Kidney (tissue), 14 donors: Measurements from ENCODE around the gene LRP5. TPM values are rescaled to one million over a fixed set of nuclear protein-coding genes. Genes with fewer than 3 reads are reported as not detected.

Experiments used
- DNase-seq, 5 donors: peaks; one replicate each; pipeline ENCODE4 v3.0.0-alpha.2; 2013 to 2020
- FAIRE-seq: peaks from 2 replicates; lab custom pipeline; 2012; peaks lifted over from hg19 to GRCh38; lab: Jason Lieb, UNC
- H3K27ac ChIP-seq, 2 donors: one replicate each; pipeline ENCODE4 v1.7.0; 2013; ENCODE audit warnings: low read depth in 2 of 2, low read length in 2 of 2, inconsistent platforms in 1 of 2
- H3K27me3 ChIP-seq: one replicate; pipeline ENCODE4 v1.7.1; 2013; ENCODE audit warnings: low read length, inconsistent platforms; ENCODE audit not compliant: control insufficient read depth, insufficient read depth
- H3K36me3 ChIP-seq, 3 donors: one replicate each; pipeline versions ENCODE4 v1.7.0 to v1.7.1; 2013; ENCODE audit warnings: low read length in 3 of 3, control low read depth in 1 of 3, inconsistent platforms in 1 of 3; ENCODE audit not compliant: insufficient read depth in 3 of 3, control insufficient read depth in 2 of 3
- H3K4me1 ChIP-seq, 3 donors: one replicate each; pipeline versions ENCODE4 v1.7.0 to v1.7.1; 2013; ENCODE audit warnings: low read length in 3 of 3, inconsistent platforms in 1 of 3, low read depth in 1 of 3; ENCODE audit not compliant: control insufficient read depth in 2 of 3, insufficient read depth in 2 of 3
- H3K4me3 ChIP-seq, 3 donors: one replicate each; pipeline versions ENCODE4 v1.7.0 to v1.8.1; 2013; ENCODE audit warnings: low read length in 3 of 3, control low read depth in 1 of 3, inconsistent platforms in 1 of 3
- H3K9ac ChIP-seq, 3 donors: one replicate each; pipeline versions ENCODE4 v1.7.0 to v1.7.1; 2013; ENCODE audit warnings: low read length in 3 of 3, control low read depth in 1 of 3, inconsistent platforms in 1 of 3
- H3K9me3 ChIP-seq, 3 donors: one replicate each; pipeline versions ENCODE4 v1.7.0 to v1.7.1; 2013; ENCODE audit warnings: low read length in 3 of 3, control low read depth in 1 of 3, inconsistent platforms in 1 of 3; ENCODE audit not compliant: control insufficient read depth in 2 of 3, insufficient read depth in 1 of 3
- intact Hi-C: fragments of 100-400 bp; cut with DNase I; formaldehyde crosslinking; loops from one replicate; pipeline ENCODE4 v1.11.1; 2022
- polyA plus RNA-seq: library from polyadenylated mRNA; stranded (reverse); fragments of 350-450 nt; fragmentation: Illumina TruSeq; extraction: RNeasy Lipid Tissue Mini Kit (QIAGEN cat#74804); gene quantifications from one replicate; pipeline ENCODE4 v1.2.3, GENCODE V29; 2014; ENCODE audit warnings: low read depth, low replicate concordance; ENCODE audit not compliant: insufficient read depth
- total RNA-seq: library from RNA; stranded (reverse); fragmentation: NEBNext Ultra II Directional; extraction: Animal tissue kit (Norgen Biotek cat#: 25700); gene quantifications from one replicate; pipeline ENCODE4 v1.2.1, GENCODE V29; 2021
- TF ChIP-seq, protein P1 (sequence below): IDR thresholded peaks from 3 replicates; pipeline ENCODE4 v1.5.1; 2012; ENCODE audit warnings: mild to moderate bottlenecking, moderate library complexity, borderline replicate concordance; ENCODE audit not compliant: insufficient read depth; ENCODE audit errors: extremely low read depth
- donor health status: control.
- donor health status: control.
- donor health status: control.
- donor health status: control.
- donor health status: control.
- donor health status: DM: yes; HTN: yes; CAD: no.
- donor health status: Normal renal cell carcinoma (clear cell type).

LRP5 gene
- total and polyA plus RNA-seq, 2 donors from 2014 or later: 55.4 to 71.3 TPM

DNA sequence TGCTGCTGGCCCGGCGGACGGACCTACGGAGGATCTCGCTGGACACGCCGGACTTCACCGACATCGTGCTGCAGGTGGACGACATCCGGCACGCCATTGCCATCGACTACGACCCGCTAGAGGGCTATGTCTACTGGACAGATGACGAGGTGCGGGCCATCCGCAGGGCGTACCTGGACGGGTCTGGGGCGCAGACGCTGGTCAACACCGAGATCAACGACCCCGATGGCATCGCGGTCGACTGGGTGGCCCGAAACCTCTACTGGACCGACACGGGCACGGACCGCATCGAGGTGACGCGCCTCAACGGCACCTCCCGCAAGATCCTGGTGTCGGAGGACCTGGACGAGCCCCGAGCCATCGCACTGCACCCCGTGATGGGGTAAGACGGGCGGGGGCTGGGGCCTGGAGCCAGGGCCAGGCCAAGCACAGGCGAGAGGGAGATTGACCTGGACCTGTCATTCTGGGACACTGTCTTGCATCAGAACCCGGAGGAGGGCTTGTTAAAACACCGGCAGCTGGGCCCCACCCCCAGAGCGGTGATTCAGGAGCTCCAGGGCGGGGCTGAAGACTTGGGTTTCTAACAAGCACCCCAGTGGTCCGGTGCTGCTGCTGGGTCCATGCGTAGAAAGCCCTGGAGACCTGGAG, 74.1 kb downstream of the LRP5 start:
- Histone ChIP-seq H3K36me3 (peaks cover 6 to 21% (median 8%) of the 10 kb centered on the region in 3 donors), H3K9ac (no peak overlapping the region), H3K4me1 (peaks cover 0 to 12% (median 0%) of the 10 kb centered on the region in 3 donors), H3K27ac (no peak overlapping the region), H3K9me3 (no peaks in the 10 kb centered on the region), H3K4me3 (no peak overlapping the region), H3K27me3 (no peaks in the 10 kb centered on the region)
- no peak for FAIRE-seq
- DNase-seq: no peak
- intact Hi-C loops: loop anchor here (10.0 kb wide), 1 partner anchor 72 kb away; the partner anchor contains the start of gene LRP5
- TF ChIP-seq, protein P1, sequence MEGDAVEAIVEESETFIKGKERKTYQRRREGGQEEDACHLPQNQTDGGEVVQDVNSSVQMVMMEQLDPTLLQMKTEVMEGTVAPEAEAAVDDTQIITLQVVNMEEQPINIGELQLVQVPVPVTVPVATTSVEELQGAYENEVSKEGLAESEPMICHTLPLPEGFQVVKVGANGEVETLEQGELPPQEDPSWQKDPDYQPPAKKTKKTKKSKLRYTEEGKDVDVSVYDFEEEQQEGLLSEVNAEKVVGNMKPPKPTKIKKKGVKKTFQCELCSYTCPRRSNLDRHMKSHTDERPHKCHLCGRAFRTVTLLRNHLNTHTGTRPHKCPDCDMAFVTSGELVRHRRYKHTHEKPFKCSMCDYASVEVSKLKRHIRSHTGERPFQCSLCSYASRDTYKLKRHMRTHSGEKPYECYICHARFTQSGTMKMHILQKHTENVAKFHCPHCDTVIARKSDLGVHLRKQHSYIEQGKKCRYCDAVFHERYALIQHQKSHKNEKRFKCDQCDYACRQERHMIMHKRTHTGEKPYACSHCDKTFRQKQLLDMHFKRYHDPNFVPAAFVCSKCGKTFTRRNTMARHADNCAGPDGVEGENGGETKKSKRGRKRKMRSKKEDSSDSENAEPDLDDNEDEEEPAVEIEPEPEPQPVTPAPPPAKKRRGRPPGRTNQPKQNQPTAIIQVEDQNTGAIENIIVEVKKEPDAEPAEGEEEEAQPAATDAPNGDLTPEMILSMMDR: no peak

- Histone ChIP-seq H3K36me3 (peaks cover 6 to 25% (median 10%) of the 10 kb centered on the region in 3 donors), H3K9ac (no peak overlapping the region), H3K4me1 (peaks cover 0 to 4% (median 0%) of the 10 kb centered on the region in 3 donors), H3K27ac (no peak overlapping the region), H3K9me3 (no peaks in the 10 kb centered on the region), H3K27me3 (no peaks in the 10 kb centered on the region), H3K4me3 (no peak overlapping the region)
- intact Hi-C loops: loop anchor here (10.0 kb wide), 1 partner anchor 73 kb away; the partner anchor contains the start of gene LRP5
- DNase-seq (no peak), FAIRE-seq (no peak)
- TF ChIP-seq, protein P1: no peak
These were observed 75.4 kb downstream of the LRP5 start for GRCh38 chr11:68387840-68388239.

DNA sequence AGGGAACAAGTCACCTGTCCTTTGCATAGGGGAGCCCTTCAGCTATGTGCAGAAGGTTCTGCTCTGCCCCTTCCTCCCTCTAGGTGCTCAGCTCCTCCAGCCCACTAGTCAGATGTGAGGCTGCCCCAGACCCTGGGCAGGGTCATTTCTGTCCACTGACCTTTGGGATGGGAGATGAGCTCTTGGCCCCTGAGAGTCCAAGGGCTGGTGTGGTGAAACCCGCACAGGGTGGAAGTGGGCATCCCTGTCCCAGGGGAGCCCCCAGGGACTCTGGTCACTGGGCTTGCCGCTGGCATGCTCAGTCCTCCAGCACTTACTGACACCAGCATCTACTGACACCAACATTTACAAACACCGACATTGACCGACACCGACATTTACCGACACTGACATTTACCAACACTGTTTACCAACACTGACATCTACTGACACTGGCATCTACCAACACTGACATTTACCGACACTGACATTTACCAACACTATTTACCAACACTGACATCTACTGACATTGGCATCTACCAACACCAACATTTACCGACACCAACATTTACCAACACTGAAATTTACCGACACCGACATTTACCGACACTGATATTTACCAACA, 76.3 kb downstream of the LRP5 start:
- Histone ChIP-seq H3K27me3 (no peaks in the 10 kb centered on the region), H3K27ac (no peak overlapping the region), H3K36me3 (peaks cover 6 to 29% (median 10%) of the 10 kb centered on the region in 3 donors), H3K4me3 (no peak overlapping the region), H3K9me3 (no peaks in the 10 kb centered on the region), H3K4me1 (peaks cover 0 to 4% (median 0%) of the 10 kb centered on the region in 3 donors), H3K9ac (no peak overlapping the region)
- DNase-seq (no peak), FAIRE-seq (no peak)
- TF ChIP-seq, protein P1: no peak
- intact Hi-C loops: loop anchor here (10.0 kb wide), 1 partner anchor 74 kb away; the partner anchor contains the start of gene LRP5
